ENCODE data around the gene EXPH5.
A peak's percentile ranks its signal among the peaks of the same experiment; 100 is the strongest.
"Not testable (repeated sequence)": the region's sequence is repeated elsewhere in the genome, so short reads cannot be mapped to it uniquely, and the experiment has no call there.

Gene EXPH5

DNA sequence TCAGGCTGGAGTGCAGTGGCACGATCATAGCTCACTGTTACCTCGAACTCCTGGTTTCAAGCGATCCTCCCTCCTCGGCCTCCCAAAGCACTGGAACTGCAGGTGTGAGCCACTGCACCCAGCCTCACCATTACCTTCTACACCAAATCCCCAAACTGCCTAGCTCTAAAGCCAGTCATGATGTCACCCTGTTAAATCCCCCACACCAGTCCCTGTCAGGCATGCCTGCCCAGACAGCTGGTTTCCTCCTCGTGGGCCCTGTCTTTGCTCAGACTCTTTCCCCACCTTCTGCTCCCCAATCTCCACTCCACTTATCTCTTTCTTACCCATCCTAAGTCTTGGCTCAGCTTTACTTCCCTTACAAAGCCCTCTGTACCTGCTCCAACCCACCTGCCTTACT lies 12.5 kb upstream of the EXPH5 start:
- no peak overlapping the region for H3K4me3 ChIP-seq (ENCODE audit: low read length)
- no peak for DNase-seq (ENCODE audit: low read depth)
- TF ChIP-seq, protein P1, sequence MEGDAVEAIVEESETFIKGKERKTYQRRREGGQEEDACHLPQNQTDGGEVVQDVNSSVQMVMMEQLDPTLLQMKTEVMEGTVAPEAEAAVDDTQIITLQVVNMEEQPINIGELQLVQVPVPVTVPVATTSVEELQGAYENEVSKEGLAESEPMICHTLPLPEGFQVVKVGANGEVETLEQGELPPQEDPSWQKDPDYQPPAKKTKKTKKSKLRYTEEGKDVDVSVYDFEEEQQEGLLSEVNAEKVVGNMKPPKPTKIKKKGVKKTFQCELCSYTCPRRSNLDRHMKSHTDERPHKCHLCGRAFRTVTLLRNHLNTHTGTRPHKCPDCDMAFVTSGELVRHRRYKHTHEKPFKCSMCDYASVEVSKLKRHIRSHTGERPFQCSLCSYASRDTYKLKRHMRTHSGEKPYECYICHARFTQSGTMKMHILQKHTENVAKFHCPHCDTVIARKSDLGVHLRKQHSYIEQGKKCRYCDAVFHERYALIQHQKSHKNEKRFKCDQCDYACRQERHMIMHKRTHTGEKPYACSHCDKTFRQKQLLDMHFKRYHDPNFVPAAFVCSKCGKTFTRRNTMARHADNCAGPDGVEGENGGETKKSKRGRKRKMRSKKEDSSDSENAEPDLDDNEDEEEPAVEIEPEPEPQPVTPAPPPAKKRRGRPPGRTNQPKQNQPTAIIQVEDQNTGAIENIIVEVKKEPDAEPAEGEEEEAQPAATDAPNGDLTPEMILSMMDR (IDR thresholded peaks at IDR 0.05; ENCODE audit: insufficient read depth, low read depth, low read length, missing control alignments): no peak

DNA sequence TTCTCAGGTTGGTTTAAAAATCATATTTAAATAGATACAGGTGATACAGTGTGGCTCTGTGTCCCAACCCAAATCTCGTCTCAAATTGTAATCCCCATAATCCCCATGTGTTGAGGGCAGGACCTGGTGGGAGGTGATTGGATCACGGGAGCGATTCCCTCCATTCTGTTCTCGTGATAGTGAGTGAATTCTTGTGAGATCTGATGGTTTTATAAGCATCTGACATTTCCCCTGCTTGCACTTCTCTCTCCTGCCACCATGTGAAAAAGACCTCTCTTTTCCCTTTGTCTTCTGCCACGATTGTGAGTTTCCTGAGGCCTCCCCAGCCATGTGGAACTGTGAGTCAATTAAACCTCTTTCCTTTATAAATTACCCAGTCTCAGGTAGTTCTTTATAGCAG lies 9.2 kb upstream of the EXPH5 start:
- not testable (repeated sequence) for DNase-seq (ENCODE audit: low read depth); H3K4me3 ChIP-seq (ENCODE audit: low read length)

DNA sequence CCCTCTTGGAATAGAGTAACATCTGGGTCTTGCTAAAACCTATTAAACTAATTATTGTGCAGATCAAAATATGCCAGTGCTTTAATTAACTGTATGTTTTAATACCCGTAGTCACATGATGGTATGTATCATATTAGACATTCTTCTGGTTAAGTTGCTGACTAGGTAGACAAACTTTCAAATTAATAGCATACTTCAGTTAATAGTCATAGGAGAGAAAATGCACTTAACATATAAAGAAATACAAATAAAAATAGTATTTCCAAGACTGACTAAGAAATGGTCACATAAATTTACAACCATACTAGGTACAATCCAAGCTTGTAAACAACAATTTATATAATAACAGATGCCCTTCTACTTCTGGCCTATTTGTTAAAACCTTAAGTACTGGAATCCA lies 7.6 kb upstream of the EXPH5 start:
- no peak for DNase-seq (ENCODE audit: low read depth)
- TF ChIP-seq, protein P1 (IDR thresholded peaks at IDR 0.05; ENCODE audit: insufficient read depth, low read depth, low read length, missing control alignments): no peak
- no peak overlapping the region for H3K4me3 ChIP-seq (ENCODE audit: low read length)

DNA sequence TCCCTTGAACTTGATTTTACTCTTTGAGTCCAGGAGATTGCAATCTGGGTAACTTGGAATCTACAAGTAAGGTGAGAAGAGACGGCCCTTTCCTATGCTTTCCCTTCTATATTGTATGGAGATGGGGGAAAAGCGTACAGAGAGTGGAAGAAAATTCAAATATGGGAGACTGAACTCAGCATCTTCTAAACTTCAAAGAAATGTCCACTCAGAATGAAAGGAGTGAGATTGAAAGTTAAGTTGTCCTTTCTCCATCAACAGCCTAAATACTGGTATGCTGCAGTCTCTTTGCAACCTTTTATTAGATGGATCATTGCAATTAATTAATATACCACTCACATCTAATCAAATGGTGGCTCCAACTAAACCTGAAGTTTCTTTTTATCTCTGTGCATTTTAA lies 6.4 kb upstream of the EXPH5 start:
- no peak overlapping the region for H3K4me3 ChIP-seq (ENCODE audit: low read length)
- TF ChIP-seq, protein P1 (IDR thresholded peaks at IDR 0.05; ENCODE audit: insufficient read depth, low read depth, low read length, missing control alignments): no peak
- no peak for DNase-seq (ENCODE audit: low read depth)

DNA sequence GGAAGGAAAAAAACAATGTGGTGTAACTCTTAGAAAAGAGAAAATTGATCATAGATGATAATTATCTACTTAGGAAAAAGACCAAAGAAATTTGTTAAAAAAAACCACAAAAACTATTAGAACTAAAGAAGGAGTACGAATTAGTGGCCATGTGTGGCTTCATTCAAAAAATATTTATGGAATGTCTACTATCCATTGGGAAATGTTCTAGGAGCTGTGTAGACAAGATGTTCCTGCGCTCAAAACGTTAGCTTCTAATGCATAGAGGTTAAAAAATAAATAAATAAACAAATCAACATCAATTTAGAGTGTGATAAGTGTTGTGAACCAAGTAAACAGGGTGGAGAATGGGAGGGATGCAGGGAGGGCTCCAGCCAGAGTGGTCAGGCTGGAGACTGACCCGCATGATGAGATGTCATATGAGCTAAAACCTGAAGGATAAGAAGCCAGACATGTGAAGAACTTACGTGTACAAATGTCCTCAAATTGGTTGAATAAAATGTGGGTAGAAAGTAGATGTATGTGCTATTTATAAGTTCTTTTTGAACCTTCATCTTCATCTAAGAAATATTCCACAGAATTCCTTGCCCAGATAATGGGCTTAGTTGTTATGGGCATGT lies 4.3 kb upstream of the EXPH5 start:
- no peak overlapping the region for H3K4me3 ChIP-seq (ENCODE audit: low read length)
- TF ChIP-seq, protein P1 (IDR thresholded peaks at IDR 0.05; ENCODE audit: insufficient read depth, low read depth, low read length, missing control alignments): no peak
- DNase-seq (ENCODE audit: low read depth): no peak

DNA sequence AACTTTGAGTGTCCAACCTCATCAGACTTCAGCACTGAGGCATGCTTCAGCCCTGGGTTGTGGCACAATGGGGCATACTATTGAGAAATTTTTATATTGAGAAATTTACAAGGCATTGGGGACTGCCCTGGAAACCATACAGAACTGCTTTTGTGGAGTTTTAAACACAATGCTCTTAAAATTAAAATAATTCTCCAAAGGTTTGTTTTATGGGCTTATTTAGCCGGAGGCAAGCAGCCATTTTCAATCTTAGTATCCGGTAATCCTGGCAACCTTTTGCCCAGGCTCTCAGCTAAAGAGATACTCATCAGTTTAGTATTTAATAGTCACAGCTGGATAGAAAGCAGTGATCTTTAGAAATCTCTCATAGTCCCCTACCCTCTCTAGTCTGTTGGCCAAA lies 3.1 kb upstream of the EXPH5 start:
- H3K4me3 ChIP-seq (ENCODE audit: low read length): no peak overlapping the region
- DNase-seq (ENCODE audit: low read depth): no peak
- TF ChIP-seq, protein P1 (IDR thresholded peaks at IDR 0.05; ENCODE audit: insufficient read depth, low read depth, low read length, missing control alignments): no peak

DNA sequence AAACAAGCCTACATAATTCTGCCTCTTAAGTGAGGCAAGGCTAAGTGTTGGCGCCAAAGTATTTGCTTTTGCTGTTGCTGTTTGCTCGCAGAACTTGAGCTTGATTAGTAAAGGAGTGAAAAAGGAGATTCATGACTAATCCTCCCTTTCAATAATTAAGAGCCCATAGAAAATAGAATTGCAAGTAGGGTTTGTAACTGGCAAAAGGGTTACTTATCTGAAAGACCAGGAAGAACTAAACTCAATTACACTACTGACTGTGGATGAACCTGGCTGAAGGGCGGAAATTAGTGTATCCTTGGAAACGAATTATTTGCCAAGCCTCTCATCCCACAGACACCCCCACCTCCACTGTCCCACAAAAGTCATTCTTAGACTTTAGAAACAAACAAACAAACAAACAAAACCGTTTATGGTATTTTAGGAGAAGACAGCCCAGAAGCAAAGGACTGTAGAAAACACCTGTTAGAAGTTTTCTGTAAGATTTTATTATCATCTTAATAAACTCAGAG lies 411 bp upstream of the EXPH5 start:
- H3K4me3 ChIP-seq (ENCODE audit: low read length): peak overlapping the region; percentile 23
- DNase-seq (ENCODE audit: low read depth): no peak

More for the DNA sequence above, 411 bp upstream of the EXPH5 start:
- TF ChIP-seq, protein P1 (IDR thresholded peaks at IDR 0.05; ENCODE audit: insufficient read depth, low read depth, low read length, missing control alignments): no peak

All from epithelial cell of esophagus (primary cell).